ENCODE measurements around the gene GRAMD1A. TPM values are rescaled to one million over a fixed set of nuclear protein-coding genes. Genes with fewer than 3 reads are reported as not detected.

The GRAMD1A gene
- total RNA-seq, 1 donor from 2014 or later: 88.0 TPM

- Histone ChIP-seq H3K27me3 (ENCODE audit: control insufficient read depth, insufficient read depth, low read length) (peaks cover 20% of the 10 kb centered on the region), H3K4me3 (ENCODE audit: low read depth, low read length) (no peak overlapping the region), H3K36me3 (ENCODE audit: control insufficient read depth, insufficient read depth, low read length) (no peaks in the 10 kb centered on the region)
- no peak for DNase-seq (ENCODE audit: low read depth)
- TF ChIP-seq, protein P1, sequence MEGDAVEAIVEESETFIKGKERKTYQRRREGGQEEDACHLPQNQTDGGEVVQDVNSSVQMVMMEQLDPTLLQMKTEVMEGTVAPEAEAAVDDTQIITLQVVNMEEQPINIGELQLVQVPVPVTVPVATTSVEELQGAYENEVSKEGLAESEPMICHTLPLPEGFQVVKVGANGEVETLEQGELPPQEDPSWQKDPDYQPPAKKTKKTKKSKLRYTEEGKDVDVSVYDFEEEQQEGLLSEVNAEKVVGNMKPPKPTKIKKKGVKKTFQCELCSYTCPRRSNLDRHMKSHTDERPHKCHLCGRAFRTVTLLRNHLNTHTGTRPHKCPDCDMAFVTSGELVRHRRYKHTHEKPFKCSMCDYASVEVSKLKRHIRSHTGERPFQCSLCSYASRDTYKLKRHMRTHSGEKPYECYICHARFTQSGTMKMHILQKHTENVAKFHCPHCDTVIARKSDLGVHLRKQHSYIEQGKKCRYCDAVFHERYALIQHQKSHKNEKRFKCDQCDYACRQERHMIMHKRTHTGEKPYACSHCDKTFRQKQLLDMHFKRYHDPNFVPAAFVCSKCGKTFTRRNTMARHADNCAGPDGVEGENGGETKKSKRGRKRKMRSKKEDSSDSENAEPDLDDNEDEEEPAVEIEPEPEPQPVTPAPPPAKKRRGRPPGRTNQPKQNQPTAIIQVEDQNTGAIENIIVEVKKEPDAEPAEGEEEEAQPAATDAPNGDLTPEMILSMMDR (IDR thresholded peaks at IDR 0.05; ENCODE audit: insufficient read depth, low read length, poor library complexity, severe bottlenecking): no peak
Observed at GRCh38 chr19:35038623-35039512, 38.7 kb downstream of the GRAMD1A start.

DNA sequence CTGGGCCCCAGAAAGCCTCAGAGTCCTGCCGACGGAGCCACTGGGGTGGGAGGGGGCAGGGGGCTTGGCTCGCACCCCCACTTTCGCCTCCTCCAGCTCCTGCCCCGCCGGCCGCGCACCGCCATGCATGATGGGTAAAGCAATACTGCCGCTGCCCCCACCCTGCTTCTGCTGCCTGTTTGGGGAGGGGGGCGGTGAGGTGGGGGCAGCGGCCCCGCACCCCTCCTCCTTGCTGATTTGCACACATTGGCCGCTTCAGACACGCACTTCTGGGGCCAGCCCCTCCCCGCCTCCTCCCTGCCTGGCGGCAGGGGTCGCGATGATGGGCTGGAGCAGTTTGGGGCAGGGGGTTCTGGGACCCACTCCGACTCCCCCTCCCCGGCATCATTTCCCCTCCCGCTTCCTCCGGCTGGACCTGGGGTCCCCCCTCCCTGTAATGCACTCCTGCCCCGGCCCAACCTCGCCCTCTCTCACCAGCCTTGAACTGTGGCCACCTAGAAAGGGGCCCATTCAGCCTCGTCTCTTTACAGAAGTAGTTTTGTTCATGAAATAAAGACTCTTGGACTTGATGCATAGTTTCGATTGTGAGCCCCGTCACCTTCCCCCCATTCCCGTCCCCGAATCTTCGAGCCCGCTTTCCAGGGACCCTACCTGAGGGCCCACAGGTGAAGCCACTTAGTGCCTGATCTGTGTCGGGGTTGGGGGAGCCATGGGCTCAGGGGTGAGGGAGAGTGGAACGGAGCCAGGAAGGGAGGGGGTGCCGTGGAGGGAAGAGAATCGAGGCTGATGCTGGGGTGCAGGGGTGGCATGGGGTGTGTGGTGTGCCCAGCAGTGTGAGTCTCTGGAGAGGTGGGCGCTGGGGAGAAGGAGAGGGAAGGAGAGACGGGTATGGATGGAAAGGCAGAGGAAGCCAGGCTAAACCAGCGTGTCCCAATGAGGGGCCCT lies 40.0 kb downstream of the GRAMD1A start:
- Histone ChIP-seq H3K27me3 (ENCODE audit: control insufficient read depth, insufficient read depth, low read length) (peaks cover 20% of the 10 kb centered on the region), H3K36me3 (ENCODE audit: control insufficient read depth, insufficient read depth, low read length) (no peaks in the 10 kb centered on the region), H3K4me3 (ENCODE audit: low read depth, low read length) (no peak overlapping the region)
- no peak for DNase-seq (ENCODE audit: low read depth)
- TF ChIP-seq, protein P1 (IDR thresholded peaks at IDR 0.05; ENCODE audit: insufficient read depth, low read length, poor library complexity, severe bottlenecking): no peak

DNA sequence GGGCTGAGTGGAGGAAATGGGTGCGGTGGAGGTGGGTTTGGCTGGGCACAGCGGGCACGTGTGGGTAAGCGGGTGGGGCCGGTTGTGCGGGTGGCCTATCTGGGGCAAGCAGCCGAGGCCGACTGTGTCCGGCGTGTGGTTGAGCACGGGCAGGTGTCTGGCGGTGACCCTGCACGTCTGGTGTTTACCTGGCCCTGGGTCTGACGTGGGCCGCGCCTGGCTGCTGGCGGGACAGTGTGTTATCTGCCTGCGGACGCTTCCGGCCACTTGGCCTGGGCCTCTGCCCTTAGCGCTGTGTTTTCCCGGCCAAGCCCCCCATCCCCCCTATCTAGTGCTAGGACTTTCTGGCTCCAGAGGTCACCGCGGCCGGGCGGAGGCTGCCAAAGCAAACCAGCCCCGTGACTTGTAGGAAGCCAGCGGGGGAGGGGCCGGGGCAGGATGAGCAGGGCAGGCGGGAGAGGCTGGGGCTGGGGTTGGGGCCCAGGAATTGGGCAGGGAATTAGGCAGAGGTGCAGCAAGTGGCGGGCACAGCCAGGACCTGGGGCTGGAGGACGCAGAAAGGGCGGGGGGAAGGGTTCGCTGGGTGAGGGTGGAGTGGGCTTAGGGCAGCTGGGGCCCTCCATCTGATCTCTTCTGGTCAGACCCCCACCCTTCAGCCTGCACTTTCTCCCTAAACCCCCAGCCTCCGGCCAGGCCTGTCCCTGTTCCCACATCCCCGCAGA lies 40.9 kb downstream of the GRAMD1A start:
- Histone ChIP-seq H3K27me3 (ENCODE audit: control insufficient read depth, insufficient read depth, low read length) (peaks cover 20% of the 10 kb centered on the region), H3K4me3 (ENCODE audit: low read depth, low read length) (no peak overlapping the region), H3K36me3 (ENCODE audit: control insufficient read depth, insufficient read depth, low read length) (no peaks in the 10 kb centered on the region)
- TF ChIP-seq, protein P1 (IDR thresholded peaks at IDR 0.05; ENCODE audit: insufficient read depth, low read length, poor library complexity, severe bottlenecking): no peak
- DNase-seq (ENCODE audit: low read depth): no peak

DNA sequence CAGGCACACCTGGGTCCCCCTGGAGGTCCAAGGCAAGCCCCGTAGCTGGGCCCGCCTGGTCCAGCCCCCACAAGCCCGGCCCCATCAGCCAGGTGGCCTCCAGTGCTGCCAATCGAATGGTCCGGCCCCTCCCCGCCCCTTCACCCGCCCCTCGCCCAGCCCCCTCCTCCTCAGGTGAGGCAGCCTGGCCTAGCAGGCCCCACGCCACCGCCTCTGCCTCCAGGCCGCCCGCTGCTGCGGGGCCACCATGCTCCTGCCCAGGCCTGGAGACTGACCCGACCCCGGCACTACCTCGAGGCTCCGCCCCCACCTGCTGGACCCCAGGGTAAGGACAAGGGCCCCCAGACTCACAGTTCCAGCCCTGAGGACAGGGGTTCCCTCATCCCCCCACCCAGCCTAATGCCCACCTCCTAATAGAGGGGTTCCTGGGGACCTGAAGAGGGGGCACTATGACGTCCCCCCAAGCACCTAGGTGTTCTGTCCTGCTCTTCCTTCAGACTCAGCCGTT lies 41.5 kb downstream of the GRAMD1A start, which contains the start of gene HPN:
Gene HPN, plus strand, starts transcription at position 174 of the 508 bp plus-strand sequence. CDS start 786 bp downstream, outside the sequence.
- DNase-seq (ENCODE audit: low read depth): no peak
- Histone ChIP-seq H3K4me3 (ENCODE audit: low read depth, low read length) (no peak within 1 kb of the TSS), H3K36me3 (ENCODE audit: control insufficient read depth, insufficient read depth, low read length) (no peaks in the 10 kb centered on the region), H3K27me3 (ENCODE audit: control insufficient read depth, insufficient read depth, low read length) (peaks cover 20% of the 10 kb centered on the region)
- TF ChIP-seq, protein P1 (IDR thresholded peaks at IDR 0.05; ENCODE audit: insufficient read depth, low read length, poor library complexity, severe bottlenecking): no peak

- no peak for DNase-seq (ENCODE audit: low read depth)
- Histone ChIP-seq H3K4me3 (ENCODE audit: low read depth, low read length) (no peak overlapping the region), H3K27me3 (ENCODE audit: control insufficient read depth, insufficient read depth, low read length) (peaks cover 20% of the 10 kb centered on the region), H3K36me3 (ENCODE audit: control insufficient read depth, insufficient read depth, low read length) (no peaks in the 10 kb centered on the region)
- TF ChIP-seq, protein P1 (IDR thresholded peaks at IDR 0.05; ENCODE audit: insufficient read depth, low read length, poor library complexity, severe bottlenecking): no peak
Observed at GRCh38 chr19:35042056-35042730, 42.1 kb downstream of the GRAMD1A start.

Data from kidney epithelial cell (primary cell).